Colonic mucosa (tissue), 4 donors: Measurements from ENCODE around the gene CBX8. TPM values are rescaled to one million over a fixed set of nuclear protein-coding genes. Genes with fewer than 3 reads are reported as not detected.

Experiments used
- DNase-seq: peaks from one replicate; pipeline ENCODE4 v3.0.0-alpha.2; 2020
- H3K27ac ChIP-seq: fragments of 200-600 bp; one replicate; pipeline ENCODE4 v1.8.0; 2021
- H3K27me3 ChIP-seq: fragments of 200-600 bp; one replicate; pipeline ENCODE4 v1.8.0; 2021
- H3K36me3 ChIP-seq: fragments of 200-600 bp; one replicate; pipeline ENCODE4 v1.8.0; 2021
- H3K4me1 ChIP-seq: fragments of 200-600 bp; one replicate; pipeline ENCODE4 v1.8.0; 2021; ENCODE audit warnings: mild to moderate bottlenecking
- H3K4me3 ChIP-seq: fragments of 200-600 bp; one replicate; pipeline ENCODE4 v1.8.0; 2021
- H3K9ac ChIP-seq, 2 donors: one replicate each; pipeline ENCODE4 v1.7.0; 2013; ENCODE audit warnings: control low read depth in 2 of 2, low read depth in 2 of 2, low read length in 2 of 2
- H3K9me3 ChIP-seq: fragments of 200-600 bp; one replicate; pipeline ENCODE4 v1.8.0; 2021
- CTCF ChIP-seq: fragments of 200-600 bp; IDR thresholded peaks from one replicate; pipeline ENCODE4 v1.8.0; 2022; ENCODE audit warnings: antibody characterized with exemption, mild to moderate bottlenecking
- intact Hi-C: fragments of 100-400 bp; cut with DNase I; formaldehyde crosslinking; loops from one replicate; pipeline ENCODE4 v1.14.1; 2022
- total RNA-seq, 2 donors: library from RNA; stranded (reverse); fragmentation: NEBNext Ultra II Directional in 1 of 2; extraction: Animal tissue kit (Norgen Biotek cat#: 25700) in 1 of 2; gene quantifications; one replicate each; pipeline ENCODE4 v1.2.1, GENCODE V29; 2021
- donor health status: healthy.
- donor health status: DM: no; HTN: no; CAD: no.
- donor health status: DM: no; HTN: no; CAD: no.

CBX8 gene
- total RNA-seq, 2 donors from 2014 or later: 5.0 to 8.1 TPM

GRCh38 chr17:79839356-79840268 is 42.7 kb upstream of the CBX8 start, which contains the start of gene CBX4:
Gene CBX4 (minus strand): TSS chr17:79839440. CDS start chr17:79839251, 189 bp downstream.
- peaks cover 43% of the 10 kb centered on the region for H3K27me3 ChIP-seq
- intact Hi-C loops: loop anchor here (5.0 kb wide), 2 partner anchors 32 to 78 kb away; no protein-coding TSS in a partner anchor

GRCh38 chr17:79838522-79839274 is 41.8 kb upstream of the CBX8 start:
- Histone ChIP-seq H3K4me1 (peaks cover 39% of the 10 kb centered on the region), H3K9me3 (no peaks in the 10 kb centered on the region), H3K4me3 (peak overlapping the region; percentile 59), H3K36me3 (no peaks in the 10 kb centered on the region), H3K27me3 (peaks cover 39% of the 10 kb centered on the region), H3K27ac (peak overlapping the region; percentile 96), H3K9ac (peak overlapping the region; percentile 75 to 96)
- intact Hi-C loops: no loop called here
- DNase-seq: peak; percentile 57
- TF ChIP-seq CTCF: no peak

More at GRCh38 chr17:79839356-79840268, 42.7 kb upstream of the CBX8 start, which contains the start of gene CBX4:
- H3K27ac ChIP-seq: peak within 1 kb of the TSS; percentile 96
- H3K9ac ChIP-seq: peak within 1 kb of the TSS; percentile 75 to 96
- peak; percentile 96 for DNase-seq
- peak; percentile 84 for TF ChIP-seq CTCF
- H3K36me3 ChIP-seq: no peaks in the 10 kb centered on the region
- H3K4me1 ChIP-seq: peaks cover 45% of the 10 kb centered on the region
- peak within 1 kb of the TSS; percentile 59 for H3K4me3 ChIP-seq
- H3K9me3 ChIP-seq: no peaks in the 10 kb centered on the region

GRCh38 chr17:79837888-79838521 is 41.1 kb upstream of the CBX8 start:
- intact Hi-C loops: no loop called here
- peak; percentile 48 for DNase-seq
- H3K36me3 ChIP-seq: no peaks in the 10 kb centered on the region
- peak overlapping the region; percentile 96 for H3K27ac ChIP-seq
- peaks cover 33% of the 10 kb centered on the region for H3K27me3 ChIP-seq
- H3K9ac ChIP-seq: peak overlapping the region; percentile 75 to 96
- peaks cover 36% of the 10 kb centered on the region for H3K4me1 ChIP-seq
- TF ChIP-seq CTCF: no peak
- H3K9me3 ChIP-seq: no peaks in the 10 kb centered on the region
- peak overlapping the region; percentile 59 for H3K4me3 ChIP-seq

- peak overlapping the region; percentile 64 to 96 for H3K9ac ChIP-seq
- H3K27me3 ChIP-seq: peaks cover 25% of the 10 kb centered on the region
- no peaks in the 10 kb centered on the region for H3K36me3 ChIP-seq
- H3K4me3 ChIP-seq: peak overlapping the region; percentile 59
- no peak for TF ChIP-seq CTCF
- H3K27ac ChIP-seq: peak overlapping the region; percentile 96
- no peaks in the 10 kb centered on the region for H3K9me3 ChIP-seq
- DNase-seq: peak; percentile 92
- H3K4me1 ChIP-seq: peaks cover 36% of the 10 kb centered on the region
- intact Hi-C loops: no loop called here
Observed at GRCh38 chr17:79836972-79837887, 40.4 kb upstream of the CBX8 start.
